GM21390 (cell line): Measurements from ENCODE around the gene ENKUR.
A peak's percentile ranks its signal among the peaks of the same experiment; 100 is the strongest.

Experiments used
- ATAC-seq: cut with Tn5 transposase; IDR thresholded peaks from one replicate; pipeline ENCODE4 v1.9.1; 2021; ENCODE audit not compliant: unreplicated experiment

Gene ENKUR

DNA sequence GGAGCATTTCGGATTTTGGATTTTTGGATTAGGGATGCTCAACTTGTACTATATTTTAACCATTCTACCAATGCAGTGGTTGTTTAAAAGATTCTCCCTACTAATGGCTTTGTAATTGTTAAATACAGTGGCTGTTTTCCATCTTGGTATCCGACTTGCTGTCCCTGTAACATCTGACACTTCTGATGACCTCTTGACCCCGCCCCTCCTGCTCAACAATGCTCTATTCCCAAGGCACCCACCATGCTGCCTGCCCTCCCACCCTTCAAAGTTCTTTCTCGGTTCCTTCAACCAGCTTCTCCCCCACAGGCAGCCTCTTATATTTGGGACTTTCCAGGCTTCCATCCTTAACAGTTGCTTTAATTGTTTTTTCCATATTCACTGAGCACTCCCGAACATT lies 65.5 kb downstream of the ENKUR start:
- no peak for ATAC-seq

DNA sequence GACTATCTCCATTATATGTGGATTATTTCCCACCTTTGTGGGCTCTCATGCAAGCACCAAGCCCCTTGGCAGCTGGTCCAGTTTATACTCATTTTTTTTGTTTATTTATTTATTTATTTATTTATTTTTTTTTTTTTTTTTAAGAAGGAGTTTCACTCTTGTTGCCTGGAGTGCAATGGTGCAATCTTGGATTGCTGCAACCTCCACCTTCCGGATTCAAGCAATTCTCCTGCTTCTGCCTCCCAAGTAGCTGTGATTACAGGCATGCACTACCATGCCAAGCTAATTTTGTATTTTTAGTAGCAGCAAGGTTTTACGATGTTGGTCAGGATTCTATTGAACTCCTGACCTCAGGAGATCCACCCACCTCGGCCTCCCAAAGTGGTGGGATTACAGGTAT lies 66.3 kb downstream of the ENKUR start:
- ATAC-seq, result no peak

DNA sequence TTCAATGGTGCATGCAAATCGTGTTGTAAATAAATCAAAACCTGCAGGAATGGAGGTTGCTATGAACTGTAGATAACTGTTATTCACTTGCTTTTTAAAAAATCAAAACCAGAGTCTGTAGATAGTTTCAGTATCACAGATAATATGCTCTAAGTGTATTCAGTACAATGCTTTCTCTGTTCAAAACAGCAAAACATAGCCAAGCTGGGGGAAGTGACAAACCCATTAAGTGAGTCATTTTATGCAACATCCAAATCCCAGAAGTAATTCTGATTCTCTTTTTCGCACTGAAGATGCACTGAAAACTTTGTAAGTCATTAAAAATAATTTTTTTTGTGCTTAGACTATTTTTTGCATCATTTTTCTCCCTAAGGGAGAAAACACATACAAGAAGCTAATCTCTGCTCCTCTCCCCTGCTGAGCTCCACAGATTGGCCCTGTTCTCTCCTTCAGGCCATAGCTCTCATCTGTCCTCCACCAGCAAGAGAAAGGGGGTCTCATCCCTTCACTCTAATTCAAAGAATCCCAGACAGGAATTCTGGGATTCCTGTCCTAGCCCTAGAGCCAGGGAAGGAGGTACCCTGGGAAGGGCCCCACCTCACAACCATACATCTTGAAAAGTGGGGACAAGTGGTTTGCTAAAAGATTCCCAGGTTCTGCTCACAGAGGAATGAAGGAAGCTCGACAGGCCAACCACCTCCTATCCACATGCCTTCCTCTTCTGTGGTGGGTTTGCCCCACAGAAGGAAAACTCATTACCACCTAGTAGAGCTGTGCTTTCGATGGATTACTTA lies 68.5 kb downstream of the ENKUR start:
- ATAC-seq, result peak; percentile 63

DNA sequence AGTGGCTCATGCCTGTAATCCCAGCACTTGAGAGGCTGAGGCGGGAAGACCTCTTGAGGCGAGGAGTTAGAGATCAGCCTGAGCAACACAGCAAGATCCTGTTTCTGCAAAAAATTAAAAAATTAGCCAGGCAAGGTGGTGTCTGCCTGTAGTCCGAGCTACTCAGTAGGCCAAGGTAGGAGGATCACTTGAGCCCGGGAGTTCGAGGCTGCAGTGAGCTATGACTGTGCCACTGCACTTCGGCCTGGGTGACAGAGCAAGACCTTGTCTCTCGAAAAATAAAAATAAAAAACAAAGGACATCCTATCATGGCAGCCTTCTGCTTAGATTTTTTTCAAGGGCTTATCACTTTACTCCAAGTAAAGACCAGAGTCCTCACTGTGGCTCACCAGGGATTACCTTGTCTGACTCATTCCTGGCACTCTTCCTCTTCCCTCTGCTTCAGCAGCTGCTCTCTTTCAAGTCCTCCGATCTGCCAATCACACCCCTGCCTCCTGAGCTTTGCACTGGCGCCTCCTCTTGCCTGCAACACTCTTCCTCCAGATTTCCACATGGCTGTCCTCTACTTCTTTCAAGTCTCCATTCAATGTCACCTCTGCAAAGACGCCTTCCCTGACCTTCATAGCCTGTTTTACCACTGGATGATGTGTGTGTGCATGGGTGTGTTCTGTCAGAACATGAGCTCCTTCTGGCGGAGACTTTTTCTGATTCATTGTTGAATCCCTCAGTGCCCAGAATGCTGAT lies 71.3 kb downstream of the ENKUR start:
- no peak for ATAC-seq

- no peak for ATAC-seq
These were observed 77.4 kb downstream of the ENKUR start for GRCh38 chr10:24938525-24938924.

DNA sequence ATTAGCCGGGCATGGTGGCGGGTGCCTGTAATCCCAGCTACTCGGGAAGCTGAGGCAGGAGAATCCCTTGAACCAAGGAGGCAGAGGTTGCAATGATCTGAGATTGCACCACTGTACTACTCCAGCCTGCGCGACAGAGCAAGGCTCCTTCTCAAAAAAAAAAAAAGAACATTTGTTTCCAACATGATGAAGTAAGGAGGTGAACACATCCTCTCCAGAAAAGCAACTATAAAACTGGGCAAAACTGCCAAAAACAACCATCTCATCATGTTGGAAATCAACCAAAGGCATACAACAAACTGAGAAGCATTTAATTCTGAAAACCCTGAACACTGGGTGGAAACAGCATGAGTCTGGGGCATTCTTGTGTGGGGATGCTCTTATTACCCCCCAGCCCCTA lies 77.9 kb downstream of the ENKUR start:
- ATAC-seq, result no peak

GRCh38 chr10:24935504-24936292 lies 80.3 kb downstream of the ENKUR start:
- no peak for ATAC-seq
